Fibroblast of upper back skin (primary cell): ENCODE results near the gene SLC46A1.

Source experiments
- DNase-seq: peaks from one replicate; pipeline ENCODE4 v3.0.0-alpha.2; 2013

SLC46A1 gene

DNA sequence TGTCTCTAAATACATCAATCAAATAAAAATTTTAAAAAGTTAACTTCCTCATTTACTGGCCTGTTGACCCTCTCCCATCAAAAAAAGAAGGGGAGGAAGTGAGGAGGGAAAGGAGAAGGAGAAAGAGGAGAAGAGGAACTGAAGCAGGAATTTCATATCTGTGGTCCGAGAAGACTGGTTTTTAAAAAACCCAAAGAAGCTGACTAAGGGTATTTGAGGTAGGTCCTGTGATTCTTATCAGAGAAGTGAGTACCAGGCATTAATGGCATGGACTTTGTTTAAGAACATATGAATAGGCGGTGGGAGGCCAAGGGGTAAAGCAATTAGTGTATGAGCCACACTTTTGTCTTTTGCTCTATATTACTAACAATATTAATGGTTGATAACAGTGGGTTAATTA is 2.0 kb downstream of the SLC46A1 start:
- no peak for DNase-seq

DNA sequence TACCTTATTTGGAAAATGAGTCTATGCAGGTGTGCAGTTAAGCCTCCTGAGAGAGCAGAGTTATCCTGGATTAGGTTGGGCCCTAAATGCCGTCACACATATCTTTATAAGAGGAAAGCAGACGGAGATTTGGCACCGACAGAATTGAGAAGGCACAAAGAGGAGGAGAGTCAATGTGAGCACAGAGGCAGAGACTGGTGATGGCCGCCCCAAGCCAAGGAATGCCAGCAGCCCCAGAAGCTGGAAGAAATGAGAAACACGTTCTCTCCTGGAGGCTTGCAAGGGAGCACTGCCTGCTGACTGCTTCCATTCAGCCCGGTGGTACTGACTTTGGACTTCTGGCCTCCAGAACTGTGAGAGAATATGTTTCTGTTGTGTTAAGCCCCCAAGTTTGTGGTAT is 3.2 kb downstream of the SLC46A1 start:
- no peak for DNase-seq

DNA sequence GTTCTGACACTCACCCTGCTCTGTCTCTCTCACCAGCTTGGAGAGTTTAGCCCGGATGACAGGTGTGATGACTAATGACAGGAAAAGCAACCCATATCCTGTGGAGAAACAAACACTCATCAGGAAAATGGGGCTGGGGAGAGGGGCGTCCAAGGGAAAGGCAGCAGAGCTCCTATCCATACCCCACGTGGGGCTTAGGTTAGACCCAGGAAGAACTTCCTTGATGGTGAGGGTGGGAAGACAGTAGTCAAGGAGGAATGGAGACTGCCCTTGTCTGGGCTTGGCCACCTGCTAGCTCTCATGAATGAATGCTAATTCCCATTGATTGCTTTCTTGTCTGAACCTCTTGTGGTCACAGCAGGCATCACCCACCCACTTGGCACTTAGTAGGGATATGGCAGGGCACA is 3.8 kb downstream of the SLC46A1 start:
- no peak for DNase-seq

DNA sequence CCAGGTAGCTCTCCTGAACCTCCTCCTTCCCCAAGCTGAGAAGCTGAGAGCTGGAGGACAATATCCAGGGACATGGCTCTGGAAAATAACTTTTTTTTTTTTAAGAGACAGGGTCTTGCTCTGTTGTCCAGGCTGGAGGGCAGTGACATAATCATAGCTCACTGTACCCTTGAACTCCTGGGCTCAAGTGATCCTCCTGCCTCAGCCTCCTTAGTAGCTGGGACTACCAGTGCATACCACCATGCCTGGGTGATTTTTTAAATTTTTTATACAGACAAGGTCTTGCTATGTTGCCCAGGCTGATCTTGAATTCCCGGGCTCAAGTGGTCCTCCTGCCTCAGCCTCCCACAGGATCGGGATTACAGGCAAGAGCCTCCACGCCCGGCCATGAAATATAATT is 6.2 kb downstream of the SLC46A1 start:
- DNase-seq, result no peak

DNA sequence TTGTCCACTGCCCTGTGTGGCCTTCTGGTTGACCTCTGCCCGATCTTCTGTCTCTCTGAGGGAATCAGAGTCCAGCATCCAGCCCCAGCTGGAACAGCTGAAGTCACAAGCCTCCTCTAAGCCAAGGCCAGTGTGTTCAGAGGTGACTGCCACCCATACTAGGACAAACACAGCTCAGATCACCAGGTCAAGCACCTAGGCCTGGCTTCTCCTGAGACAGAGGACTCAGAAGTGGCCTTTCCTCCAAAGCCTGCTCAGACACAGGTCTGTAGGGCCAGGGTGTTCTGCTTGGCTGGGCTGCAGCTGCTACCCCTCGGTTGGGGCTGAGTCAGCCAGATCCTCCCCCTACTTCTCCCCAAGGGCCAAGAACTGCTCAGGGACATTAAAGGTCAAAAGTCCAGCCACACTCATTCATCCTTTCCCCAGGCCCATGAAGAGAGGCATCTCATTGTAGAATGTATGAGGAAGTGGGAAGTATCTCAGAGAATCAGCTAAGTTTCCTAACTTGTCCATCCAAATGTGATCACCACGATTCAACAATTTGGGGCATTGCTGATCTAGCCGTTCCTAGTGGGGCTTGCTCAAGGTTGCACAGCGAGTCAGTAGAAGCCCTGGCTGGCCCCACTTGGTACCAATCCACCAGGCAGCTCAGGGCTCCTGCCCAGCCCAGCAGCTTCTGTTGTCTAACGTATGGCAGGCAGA is 7.6 kb downstream of the SLC46A1 start:
- DNase-seq, result no peak

DNA sequence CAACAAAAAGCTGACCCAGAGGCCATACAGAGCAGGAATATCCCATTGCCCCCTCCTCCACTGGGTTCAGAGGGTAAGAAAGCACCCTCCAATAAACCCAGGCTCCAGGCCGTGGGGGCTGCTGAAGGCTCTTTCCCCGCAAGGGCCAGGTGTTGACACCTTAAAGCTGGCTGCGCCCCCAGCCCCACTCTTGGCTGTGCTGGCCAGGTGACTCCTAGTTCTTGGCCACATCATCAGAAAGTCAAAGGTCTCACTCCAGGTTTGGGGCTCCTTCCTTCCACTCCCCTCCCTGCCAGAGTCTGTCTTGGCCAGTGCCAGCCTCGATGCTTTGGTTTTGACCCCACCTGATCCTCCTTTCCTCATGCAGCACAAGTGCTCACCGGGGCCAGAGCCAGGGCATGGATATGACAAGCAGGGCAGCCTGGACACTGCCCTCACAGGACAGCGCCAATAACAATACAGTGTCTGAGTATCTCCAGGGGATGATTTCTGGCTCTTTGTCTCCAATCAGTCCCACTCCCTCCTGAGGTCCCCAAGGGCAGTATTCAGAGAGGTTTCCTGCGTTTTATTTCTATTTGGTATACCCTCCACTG is 8.2 kb downstream of the SLC46A1 start:
- no peak for DNase-seq

DNA sequence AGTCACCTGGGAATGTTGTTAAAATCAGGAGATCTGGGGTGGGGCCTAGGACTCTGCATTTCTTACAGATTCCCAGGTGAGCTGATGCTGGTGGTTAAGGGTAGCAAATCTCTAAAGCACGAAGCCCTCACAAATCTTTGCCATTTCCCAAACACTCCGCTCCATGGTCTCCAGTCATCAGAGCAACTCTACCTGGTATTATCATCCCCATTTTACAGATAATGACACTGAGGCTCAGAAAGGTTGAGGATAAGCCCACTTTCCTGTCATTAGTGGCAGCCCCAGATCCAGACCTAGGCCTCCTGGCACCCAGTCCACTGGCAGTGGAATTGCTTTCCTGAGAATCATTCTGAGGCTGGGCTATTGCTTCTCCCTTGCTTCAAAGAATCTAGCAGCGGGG is 8.7 kb downstream of the SLC46A1 start:
- no peak for DNase-seq

DNA sequence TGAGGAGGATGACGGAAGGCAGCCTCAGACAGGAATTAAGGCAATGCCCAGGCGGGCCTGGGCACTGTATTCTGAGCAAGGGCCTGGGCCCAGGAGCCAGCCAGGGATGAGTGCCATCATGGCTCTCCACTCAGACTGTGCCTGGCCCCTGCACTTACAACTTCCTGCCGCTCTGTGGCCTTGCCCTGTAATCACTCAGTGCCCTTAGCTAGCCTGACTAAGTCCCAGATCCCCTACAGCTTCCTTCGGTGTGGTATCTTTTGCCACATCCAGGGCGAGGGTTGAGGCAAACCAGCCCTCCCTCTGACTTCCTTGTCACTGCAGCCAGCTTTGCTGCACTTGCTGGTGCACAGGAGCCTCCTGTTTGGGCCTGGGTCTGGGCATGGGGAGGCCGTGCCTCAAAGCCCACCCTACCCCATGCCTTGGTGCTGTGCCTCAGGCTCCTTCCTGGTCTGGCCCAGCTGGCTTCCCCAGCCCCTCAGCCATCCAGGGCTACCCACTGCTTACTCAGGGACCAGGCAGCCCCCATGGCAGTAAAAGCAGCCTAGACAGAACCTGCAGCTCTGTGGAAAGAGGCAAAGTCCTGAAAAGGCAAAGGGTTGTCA is 9.3 kb downstream of the SLC46A1 start:
- no peak for DNase-seq

DNA sequence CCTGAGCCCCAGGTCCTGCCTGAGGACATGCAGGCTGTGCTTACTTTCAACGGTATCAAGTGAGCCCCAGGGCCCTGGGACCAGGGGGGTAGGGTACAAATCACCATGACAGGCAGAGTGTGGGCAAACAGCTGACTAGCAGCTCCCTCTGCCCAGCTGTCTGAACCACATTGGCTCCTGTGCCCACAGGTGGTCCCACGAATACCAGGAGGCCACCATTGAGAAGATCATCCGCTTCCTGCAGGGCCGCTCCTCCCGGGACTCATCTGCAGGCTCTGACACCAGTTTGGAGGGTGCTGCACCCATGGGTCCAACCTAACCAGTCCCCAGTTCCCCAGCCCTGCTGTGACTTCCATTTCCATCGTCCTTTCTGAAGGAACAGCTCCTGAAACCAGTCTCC is 10.0 kb downstream of the SLC46A1 start:
- no peak for DNase-seq

DNA sequence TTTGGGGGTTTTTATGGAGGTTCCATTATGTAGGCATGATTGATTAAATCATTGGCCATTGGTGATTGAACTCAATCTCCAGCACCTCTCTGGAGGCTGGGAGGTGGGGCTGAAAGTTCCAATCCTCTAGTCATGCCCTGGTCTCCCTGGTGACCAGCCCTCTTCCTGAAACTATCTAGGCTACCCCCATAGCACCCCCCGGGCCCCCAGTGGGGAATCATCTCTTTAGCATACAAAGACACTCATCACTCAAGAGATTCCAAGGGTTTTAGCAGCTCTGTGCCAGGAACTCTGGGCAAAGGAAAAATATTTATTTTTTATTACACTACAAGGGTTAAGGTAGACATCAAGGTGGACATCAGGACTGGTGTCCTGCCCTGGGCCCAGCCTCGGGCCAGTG is 10.6 kb downstream of the SLC46A1 start:
- no peak for DNase-seq

DNA sequence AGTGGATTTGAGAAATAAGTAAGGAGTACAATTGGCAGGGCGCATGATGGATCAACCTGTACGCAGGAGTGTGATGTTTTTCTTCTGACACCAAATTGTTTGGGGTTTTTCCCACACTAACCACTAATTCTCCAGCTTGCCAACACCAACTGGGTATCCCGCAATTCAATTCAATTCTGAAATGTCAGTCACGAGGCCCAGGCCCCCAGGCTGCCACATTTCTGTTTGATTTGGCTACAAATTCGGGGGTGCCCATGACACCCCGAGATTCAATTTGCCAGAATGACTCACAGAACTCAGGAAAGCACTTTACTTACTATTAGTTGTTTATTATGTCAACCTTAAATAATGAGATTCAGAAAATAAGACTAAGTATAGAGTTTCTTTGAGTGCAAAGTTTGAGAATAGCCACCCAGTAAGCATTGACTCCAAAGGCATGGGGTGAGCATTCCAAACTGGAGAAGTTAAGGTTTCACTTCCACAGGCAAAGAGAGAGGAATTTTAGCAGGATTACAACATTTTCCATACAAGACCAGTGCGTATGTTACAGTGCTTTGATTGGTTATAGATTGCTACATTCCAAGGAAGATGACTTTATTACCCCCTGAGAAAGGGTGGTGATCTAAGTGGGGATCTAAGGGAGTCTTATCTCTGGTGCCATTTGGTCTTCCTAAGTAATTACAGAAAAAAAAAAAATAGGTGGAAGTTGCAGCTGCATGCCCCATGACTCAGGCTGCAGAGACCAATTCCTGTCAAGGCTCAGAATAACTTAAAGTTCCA is 11.5 kb downstream of the SLC46A1 start:
- DNase-seq, result peak; percentile 32

DNA sequence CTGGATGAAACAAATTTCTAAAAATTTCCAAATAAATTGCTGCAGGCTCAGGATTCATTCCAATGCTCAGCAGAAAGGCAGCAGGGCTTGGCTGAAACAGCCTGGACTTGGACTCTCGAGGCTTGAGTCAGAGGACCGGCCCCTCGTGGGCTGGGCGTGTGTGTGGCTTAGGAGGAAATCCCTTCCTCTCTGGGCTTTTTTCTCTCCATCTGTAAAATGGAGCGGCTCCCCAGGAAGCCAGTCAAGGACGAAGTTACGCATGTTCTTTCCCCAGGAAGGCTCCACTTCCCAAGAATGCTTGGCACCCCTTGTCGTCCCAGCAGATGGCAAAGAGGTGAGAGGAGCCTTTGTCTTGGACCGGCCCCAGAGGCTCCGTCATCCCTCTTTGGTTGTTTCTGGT is 13.5 kb downstream of the SLC46A1 start:
- DNase-seq, result no peak

DNA sequence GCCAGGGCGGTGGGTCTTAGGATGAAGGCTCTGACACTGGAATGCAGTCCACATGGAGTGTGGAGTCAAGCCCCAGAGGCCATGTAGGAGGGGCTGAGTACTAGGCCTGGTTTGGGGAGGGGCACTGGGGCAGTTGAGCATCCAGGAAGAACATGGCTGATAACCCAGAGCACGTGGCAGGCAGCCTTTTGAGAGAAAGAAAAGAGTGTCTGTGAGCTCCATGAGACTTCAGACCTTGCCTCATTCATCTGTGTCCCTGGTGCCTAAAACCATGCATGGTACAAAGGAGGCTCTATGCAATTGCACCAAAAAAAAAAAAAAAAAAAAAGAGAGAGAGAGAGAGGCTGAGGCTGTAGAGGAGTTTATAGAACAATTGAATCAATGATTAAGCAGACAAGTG is 14.6 kb downstream of the SLC46A1 start:
- no peak for DNase-seq

DNA sequence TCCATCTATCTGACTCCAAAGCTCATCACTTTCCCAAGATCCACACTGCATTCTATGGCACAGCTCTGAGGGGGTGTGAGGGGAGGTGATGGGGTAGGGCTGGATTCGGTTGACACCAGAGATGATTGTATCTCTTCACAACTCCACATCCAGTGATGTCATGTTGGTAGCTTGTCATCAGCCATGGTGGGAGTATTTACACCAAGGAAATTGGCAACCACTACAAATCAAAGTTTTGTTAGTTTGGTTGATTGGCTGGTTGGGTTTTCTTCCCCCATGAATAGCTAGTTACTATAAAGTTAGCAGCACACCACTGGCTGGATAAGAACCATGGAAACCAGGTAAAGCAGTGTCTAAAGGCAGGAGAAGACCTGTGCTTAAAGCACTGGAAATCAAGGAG is 15.0 kb downstream of the SLC46A1 start:
- DNase-seq, result no peak

DNA sequence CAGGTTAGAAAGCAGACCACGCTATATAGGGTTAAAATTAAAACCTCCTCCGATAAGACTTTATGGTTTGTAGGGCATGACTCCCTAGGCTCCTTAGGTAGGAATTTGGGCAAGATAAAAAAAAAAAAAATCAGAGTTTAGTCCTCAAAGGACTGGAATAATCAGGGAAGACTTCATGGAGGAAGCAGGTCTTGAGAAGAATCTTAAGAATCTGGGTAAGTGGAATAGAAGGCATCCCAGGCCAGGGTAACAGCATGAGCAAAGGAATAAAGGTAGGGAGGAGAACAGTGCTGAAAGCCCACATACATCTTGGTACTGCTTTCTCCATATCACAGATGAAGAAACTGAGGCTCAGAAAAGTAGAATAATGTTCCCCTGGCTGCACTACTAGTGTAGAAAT is 15.4 kb downstream of the SLC46A1 start:
- no peak for DNase-seq

DNA sequence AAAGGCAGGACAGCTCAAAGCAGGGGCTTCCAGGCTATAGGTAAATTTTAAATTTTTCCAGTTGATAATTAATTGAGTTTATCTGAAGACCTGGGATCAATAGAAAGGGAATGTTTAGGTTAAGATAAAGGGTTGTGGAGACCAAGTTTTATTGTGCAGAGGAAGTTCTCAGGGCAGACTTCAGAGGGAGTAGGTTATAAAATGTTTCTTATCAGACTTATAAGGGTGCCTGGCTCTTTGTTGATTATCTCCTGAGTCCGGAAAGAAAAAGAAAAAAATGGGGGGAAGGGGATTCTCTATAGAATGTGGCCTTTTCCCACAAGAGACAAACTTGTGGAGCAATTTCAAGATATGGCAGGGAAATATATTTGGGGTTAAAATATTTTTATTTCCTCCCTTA is 15.9 kb downstream of the SLC46A1 start:
- DNase-seq, result no peak

DNA sequence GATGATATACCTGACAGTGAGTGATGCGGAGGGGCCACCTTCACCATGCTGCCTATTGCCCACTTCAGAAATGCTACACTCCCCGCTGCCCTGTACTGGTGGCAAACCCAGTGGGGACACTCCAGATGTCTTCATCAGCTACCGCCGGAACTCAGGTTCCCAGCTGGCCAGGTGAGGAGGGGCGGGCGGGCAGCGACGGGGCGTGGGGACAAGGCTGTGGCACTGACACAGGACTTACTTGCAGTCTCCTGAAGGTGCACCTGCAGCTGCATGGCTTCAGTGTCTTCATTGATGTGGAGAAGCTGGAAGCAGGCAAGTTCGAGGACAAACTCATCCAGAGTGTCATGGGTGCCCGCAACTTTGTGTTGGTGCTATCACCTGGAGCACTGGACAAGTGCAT is 17.9 kb downstream of the SLC46A1 start:
- DNase-seq, result no peak

DNA sequence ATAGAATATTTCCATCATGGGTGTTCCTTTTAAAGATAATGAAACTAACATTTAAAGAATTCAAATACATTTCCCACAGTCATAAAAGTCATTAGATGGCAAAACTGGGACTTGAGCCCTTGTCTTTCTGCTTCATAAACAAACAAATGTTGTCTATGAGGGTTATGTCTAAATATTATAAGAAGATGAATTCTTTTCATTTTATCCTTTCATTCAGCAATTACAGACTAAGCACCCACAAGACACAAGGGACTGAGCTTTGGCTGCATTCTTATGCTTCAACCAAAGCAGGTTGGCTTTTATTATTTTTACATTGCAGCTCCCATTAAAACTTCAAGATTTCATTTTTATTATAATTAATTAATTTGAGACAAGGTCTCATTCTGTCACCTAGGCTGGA is 19.6 kb downstream of the SLC46A1 start:
- DNase-seq, result no peak

DNA sequence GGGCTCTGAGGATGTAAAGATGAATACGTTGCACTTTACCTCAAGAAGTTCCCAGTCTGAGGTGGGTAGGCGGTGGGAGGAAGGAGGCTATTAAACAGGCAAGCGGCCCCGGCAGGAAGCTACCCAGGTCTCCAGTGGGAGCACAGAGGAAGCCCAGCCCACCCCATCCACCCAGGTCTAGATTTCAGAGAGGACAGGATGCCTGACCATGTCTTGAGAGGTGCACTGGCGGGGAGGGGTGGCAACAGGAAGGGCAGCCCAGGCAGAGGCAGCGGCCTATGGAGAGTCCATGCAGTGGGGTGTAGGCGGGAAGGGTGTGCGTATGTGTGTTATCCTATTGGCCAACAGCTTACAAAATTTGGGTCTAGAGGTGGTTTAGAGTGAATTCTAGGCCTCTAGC is 20.6 kb downstream of the SLC46A1 start:
- DNase-seq, result no peak

DNA sequence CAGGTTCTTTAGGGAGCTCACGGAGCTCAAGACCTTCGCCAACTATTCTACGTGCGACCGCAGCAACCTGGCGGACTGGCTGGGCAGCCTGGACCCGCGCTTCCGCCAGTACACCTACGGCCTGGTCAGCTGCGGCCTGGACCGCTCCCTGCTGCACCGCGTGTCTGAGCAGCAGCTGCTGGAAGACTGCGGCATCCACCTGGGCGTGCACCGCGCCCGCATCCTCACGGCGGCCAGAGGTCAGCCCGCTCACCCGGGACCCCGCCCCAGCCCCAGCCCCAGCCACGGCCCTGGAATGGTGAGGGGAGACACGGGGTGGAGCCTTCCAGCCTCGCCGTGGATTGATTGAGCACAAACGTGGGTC is 21.0 kb downstream of the SLC46A1 start:
- DNase-seq, result no peak

DNA sequence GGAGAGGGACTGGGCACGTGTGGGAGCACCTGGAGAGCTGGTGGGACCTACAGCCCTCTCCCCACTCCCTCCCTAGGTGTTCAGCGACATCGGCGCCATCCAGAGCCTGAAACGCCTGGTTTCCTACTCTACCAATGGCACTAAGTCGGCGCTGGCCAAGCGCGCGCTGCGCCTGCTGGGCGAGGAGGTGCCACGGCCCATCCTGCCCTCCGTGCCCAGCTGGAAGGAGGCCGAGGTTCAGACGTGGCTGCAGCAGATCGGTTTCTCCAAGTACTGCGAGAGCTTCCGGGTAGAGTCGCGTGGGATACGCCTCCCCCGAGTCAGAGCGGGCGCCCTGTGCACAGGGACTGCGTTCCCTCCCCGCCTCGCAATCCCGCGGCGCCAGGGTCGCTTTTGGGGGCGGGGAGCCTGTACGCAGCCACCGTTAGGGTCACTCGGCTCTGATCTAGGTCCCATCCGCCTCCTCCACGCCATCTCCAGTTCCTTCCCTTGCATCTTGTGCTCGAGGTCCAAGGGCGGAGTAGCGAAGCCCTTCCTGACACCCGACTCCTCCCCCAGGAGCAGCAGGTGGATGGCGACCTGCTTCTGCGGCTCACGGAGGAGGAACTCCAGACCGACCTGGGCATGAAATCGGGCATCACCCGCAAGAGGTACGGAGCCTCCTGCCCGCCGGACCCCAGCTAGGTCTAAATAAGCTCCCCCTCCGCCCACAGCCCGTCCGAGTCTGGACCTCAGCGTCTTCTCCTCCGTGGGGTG is 21.6 kb downstream of the SLC46A1 start:
- no peak for DNase-seq

DNA sequence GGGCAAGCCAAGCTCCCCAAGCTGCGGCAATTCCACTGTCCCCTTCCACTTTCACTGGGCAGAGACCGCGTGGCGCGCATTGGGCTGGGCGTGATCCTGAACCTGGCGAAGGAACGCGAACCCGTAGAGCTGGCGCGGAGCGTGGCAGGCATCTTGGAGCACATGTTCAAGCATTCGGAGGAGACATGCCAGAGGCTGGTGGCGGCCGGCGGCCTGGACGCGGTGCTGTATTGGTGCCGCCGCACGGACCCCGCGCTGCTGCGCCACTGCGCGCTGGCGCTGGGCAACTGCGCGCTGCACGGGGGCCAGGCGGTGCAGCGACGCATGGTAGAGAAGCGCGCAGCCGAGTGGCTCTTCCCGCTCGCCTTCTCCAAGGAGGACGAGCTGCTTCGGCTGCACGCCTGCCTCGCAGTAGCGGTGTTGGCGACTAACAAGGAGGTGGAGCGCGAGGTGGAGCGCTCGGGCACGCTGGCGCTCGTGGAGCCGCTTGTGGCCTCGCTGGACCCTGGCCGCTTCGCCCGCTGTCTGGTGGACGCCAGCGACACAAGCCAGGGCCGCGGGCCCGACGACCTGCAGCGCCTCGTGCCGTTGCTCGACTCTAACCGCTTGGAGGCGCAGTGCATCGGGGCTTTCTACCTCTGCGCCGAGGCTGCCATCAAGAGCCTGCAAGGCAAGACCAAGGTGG is 24.7 kb downstream of the SLC46A1 start:
- DNase-seq, result no peak
